ENCODE data around the gene OR10AD1. TPM values are rescaled to one million over a fixed set of nuclear protein-coding genes. Genes with fewer than 3 reads are reported as not detected.
A peak's percentile ranks its signal among the peaks of the same experiment; 100 is the strongest.

OR10AD1 gene
- total and polyA plus RNA-seq, 9 of the 15 experiments (the other 6 are each of a cell fraction or from before 2014, with no cell fraction given): not detected

GRCh38 chr12:48183091-48183875, 19.8 kb downstream of the OR10AD1 start, which contains the start of gene CCDC184 (continued):
- no peak for TF ChIP-seq ZBTB1 (CRISPR knock-in tag; IDR thresholded peaks at IDR 0.05; ENCODE audit: borderline replicate concordance, low read depth)
- no peak for TF ChIP-seq ZNF41 (CRISPR knock-in tag; conservative IDR thresholded peaks at IDR 0.05)
- TF ChIP-seq TAF7 (tag; IDR thresholded peaks at IDR 0.05): no peak
- TF ChIP-seq SFPQ (IDR thresholded peaks at IDR 0.05; ENCODE audit: low read depth, low read length): no peak
- TF ChIP-seq SNAPC5 (CRISPR knock-in tag; IDR thresholded peaks at IDR 0.05): no peak
- TF ChIP-seq WHSC1 (IDR thresholded peaks at IDR 0.05; ENCODE audit: low read length): no peak
- TF ChIP-seq ZNF3 (CRISPR knock-in tag; IDR thresholded peaks at IDR 0.05): no peak
- no peak for TF ChIP-seq RBBP5 (IDR thresholded peaks at IDR 0.05; ENCODE audit: borderline replicate concordance, insufficient read depth, low read length, poor library complexity, severe bottlenecking)
- no peak for TF ChIP-seq MCM2 (IDR thresholded peaks at IDR 0.05; ENCODE audit: low read depth)
- TF ChIP-seq TAF15 (IDR thresholded peaks at IDR 0.05; ENCODE audit: low read depth, low read length): no peak
- TF ChIP-seq NCOA4 (IDR thresholded peaks at IDR 0.05; ENCODE audit: partially characterized antibody): no peak
- TF ChIP-seq ZNF212 (CRISPR knock-in tag; IDR thresholded peaks at IDR 0.05): no peak
- TF ChIP-seq ARID2 (IDR thresholded peaks at IDR 0.05): no peak
- TF ChIP-seq ZFP36 (IDR thresholded peaks at IDR 0.05; ENCODE audit: low read depth, low read length, partially characterized antibody): no peak
- no peak for TF ChIP-seq SMAD3 (CRISPR knock-in tag; conservative IDR thresholded peaks at IDR 0.05)
- no peak for TF ChIP-seq ZNF830 (CRISPR knock-in tag; IDR thresholded peaks at IDR 0.05)
- no peak for TF ChIP-seq MIER1 (IDR thresholded peaks at IDR 0.05; ENCODE audit: low read depth)
- peak; percentile 79; the same call in 1 of the 2 replicates for TF ChIP-seq HDAC2 (IDR thresholded peaks at IDR 0.05)
- TF ChIP-seq ZNF655 (CRISPR knock-in tag; IDR thresholded peaks at IDR 0.05): no peak
- no peak for TF ChIP-seq HNRNPL (IDR thresholded peaks at IDR 0.05; ENCODE audit: low read depth, low read length)
- TF ChIP-seq ZBTB12 (CRISPR knock-in tag; IDR thresholded peaks at IDR 0.05): 0 out of 2 replicates have a peak, but pooled peaks have one; percentile 29
- no peak for TF ChIP-seq ZNF143 (CRISPR knock-in tag; IDR thresholded peaks at IDR 0.05)
- TF ChIP-seq FOXA3 (CRISPR knock-in tag; conservative IDR thresholded peaks at IDR 0.05 in 1 of 2, IDR thresholded peaks at IDR 0.05 in 1 of 2): no peak
- peak; percentile 33; the same call in 1 of the 2 replicates for TF ChIP-seq L3MBTL2 (IDR thresholded peaks at IDR 0.05)
- no peak for TF ChIP-seq ZNF347 (CRISPR knock-in tag; IDR thresholded peaks at IDR 0.05; ENCODE audit: low read depth)
- TF ChIP-seq ATF1 (CRISPR knock-in tag; IDR thresholded peaks at IDR 0.05): no peak
- TF ChIP-seq ATF1 (tag; IDR thresholded peaks at IDR 0.05): peak; percentile 86

Data from K562 (cell line).